Spinal cord (tissue), 10 donors: Measurements from ENCODE around the gene UTRN. TPM values are rescaled to one million over a fixed set of nuclear protein-coding genes. Genes with fewer than 3 reads are reported as not detected.

ENCODE experiments used
- DNase-seq, 6 donors: peaks; one replicate each; pipeline versions ENCODE4 v3.0.0 to v3.0.0-alpha.2; 2013 to 2015; ENCODE audit warnings: low spot score in 6 of 6, low read depth in 4 of 6
- H3K27ac ChIP-seq: one replicate; pipeline ENCODE4 v1.5.1; 2013; ENCODE audit warnings: low read depth, low read length, control low read depth
- H3K27me3 ChIP-seq: one replicate; pipeline ENCODE4 v1.6.1; 2013; ENCODE audit warnings: low read length; ENCODE audit not compliant: control insufficient read depth, insufficient read depth
- H3K36me3 ChIP-seq: one replicate; pipeline ENCODE4 v1.6.1; 2013; ENCODE audit warnings: low read length; ENCODE audit not compliant: control insufficient read depth, insufficient read depth
- H3K4me1 ChIP-seq: one replicate; pipeline ENCODE4 v1.6.1; 2013; ENCODE audit warnings: low read length; ENCODE audit not compliant: control insufficient read depth, insufficient read depth
- H3K4me3 ChIP-seq: one replicate; pipeline ENCODE4 v1.5.1; 2013; ENCODE audit warnings: low read depth, low read length, control low read depth
- H3K9me3 ChIP-seq: one replicate; pipeline ENCODE4 v1.6.1; 2013; ENCODE audit warnings: low read length; ENCODE audit not compliant: control insufficient read depth, insufficient read depth
- WGBS: methylation state at CpG from one replicate; pipeline ENCODE4 v1.1.5; 2013; ENCODE audit warnings: missing lambda C conversion rate; ENCODE audit not compliant: insufficient coverage; 5-methylcytosine and 5-hydroxymethylcytosine counted together
- polyA plus RNA-seq, 2 donors: library from polyadenylated mRNA; unstranded; fragments of 120-200 nt; gene quantifications; one replicate each; pipeline ENCODE4 v1.2.1, GENCODE V29; 2013; ENCODE audit not compliant: insufficient read length in 2 of 2
- total RNA-seq, 2 donors: library from RNA; depleted of rRNA in 1 of 2; stranded (reverse); fragments of 120-200 nt in 1 of 2; fragments of >200 nt in 1 of 2; gene quantifications; one replicate each; pipeline versions ENCODE4 v1.2.3 to v1.2.4, GENCODE V29; 2013 to 2014
- donor health status: healthy.

Gene UTRN
- total and polyA plus RNA-seq, 4 donors, result 28.6 to 143 (median 86.8) TPM

GRCh38 chr6:144305985-144306384 lies 20.9 kb downstream of the UTRN start:
- 100% methylated on average over 1 of the region's 3 CpGs for WGBS
- H3K9me3 ChIP-seq, result no peaks in the 10 kb centered on the region
- H3K4me3 ChIP-seq, result no peak overlapping the region
- H3K4me1 ChIP-seq, result no peaks in the 10 kb centered on the region
- DNase-seq, result no peak
- no peaks in the 10 kb centered on the region for H3K27me3 ChIP-seq
- H3K27ac ChIP-seq, result no peak overlapping the region
- no peaks in the 10 kb centered on the region for H3K36me3 ChIP-seq

GRCh38 chr6:144307880-144308279 lies 22.7 kb downstream of the UTRN start:
- no CpG with 5 or more reads among the region's 3 CpGs for WGBS
- no peak for DNase-seq
- no peaks in the 10 kb centered on the region for H3K9me3 ChIP-seq
- H3K27me3 ChIP-seq, result no peaks in the 10 kb centered on the region
- H3K4me3 ChIP-seq, result no peak overlapping the region
- H3K27ac ChIP-seq, result no peak overlapping the region
- no peaks in the 10 kb centered on the region for H3K4me1 ChIP-seq
- H3K36me3 ChIP-seq, result no peaks in the 10 kb centered on the region

- DNase-seq, result peak in 1 of 6 donors; percentile 34
- Histone ChIP-seq H3K27ac (no peak overlapping the region), H3K4me1 (peaks cover 13% of the 10 kb centered on the region), H3K4me3 (no peak overlapping the region), H3K36me3 (no peaks in the 10 kb centered on the region), H3K27me3 (no peaks in the 10 kb centered on the region), H3K9me3 (no peaks in the 10 kb centered on the region)
- WGBS, result 92% methylated on average over 3 of the region's 5 CpGs
Measured at GRCh38 chr6:144310765-144311164, 25.6 kb downstream of the UTRN start.

- H3K27me3 ChIP-seq, result no peaks in the 10 kb centered on the region
- WGBS, result no CpG with 5 or more reads among the region's 2 CpGs
Measured at GRCh38 chr6:144311361-144311760, 26.2 kb downstream of the UTRN start.

GRCh38 chr6:144314003-144314485 lies 28.9 kb downstream of the UTRN start:
- Histone ChIP-seq H3K4me1 (peaks cover 13% of the 10 kb centered on the region), H3K27ac (peak overlapping the region; percentile 22), H3K4me3 (no peak overlapping the region), H3K36me3 (no peaks in the 10 kb centered on the region), H3K27me3 (no peaks in the 10 kb centered on the region), H3K9me3 (no peaks in the 10 kb centered on the region)
- 50% methylated on average over 1 of the region's 5 CpGs for WGBS
- DNase-seq, result peak in 1 of 6 donors; percentile 52

More at GRCh38 chr6:144311361-144311760, 26.2 kb downstream of the UTRN start:
- H3K27ac ChIP-seq, result no peak overlapping the region
- no peak overlapping the region for H3K4me3 ChIP-seq
- no peaks in the 10 kb centered on the region for H3K36me3 ChIP-seq
- H3K4me1 ChIP-seq, result peaks cover 13% of the 10 kb centered on the region
- H3K9me3 ChIP-seq, result no peaks in the 10 kb centered on the region
- no peak for DNase-seq

- no CpG with 5 or more reads among the region's 1 CpG for WGBS
- DNase-seq, result no peak
- Histone ChIP-seq H3K36me3 (no peaks in the 10 kb centered on the region), H3K27ac (peak overlapping the region; percentile 22), H3K4me1 (peaks cover 13% of the 10 kb centered on the region), H3K4me3 (no peak overlapping the region), H3K27me3 (no peaks in the 10 kb centered on the region), H3K9me3 (no peaks in the 10 kb centered on the region)
Measured at GRCh38 chr6:144314562-144314961, 29.4 kb downstream of the UTRN start.

GRCh38 chr6:144315226-144315980 lies 30.3 kb downstream of the UTRN start:
- Histone ChIP-seq H3K4me1 (peaks cover 13% of the 10 kb centered on the region), H3K27me3 (no peaks in the 10 kb centered on the region), H3K36me3 (no peaks in the 10 kb centered on the region), H3K27ac (no peak overlapping the region), H3K4me3 (no peak overlapping the region), H3K9me3 (no peaks in the 10 kb centered on the region)
- WGBS, result 87% methylated on average over 12 of the region's 16 CpGs
- DNase-seq, result no peak

GRCh38 chr6:144315981-144316861 lies 31.1 kb downstream of the UTRN start:
- H3K36me3 ChIP-seq, result no peaks in the 10 kb centered on the region

GRCh38 chr6:144316862-144317195 lies 31.7 kb downstream of the UTRN start:
- no peak for DNase-seq
- no peaks in the 10 kb centered on the region for H3K36me3 ChIP-seq
- no peak overlapping the region for H3K4me3 ChIP-seq
- no peak overlapping the region for H3K27ac ChIP-seq
- H3K4me1 ChIP-seq, result peaks cover 17% of the 10 kb centered on the region
- no peaks in the 10 kb centered on the region for H3K27me3 ChIP-seq
- H3K9me3 ChIP-seq, result no peaks in the 10 kb centered on the region

More at GRCh38 chr6:144315981-144316861, 31.1 kb downstream of the UTRN start:
- H3K27ac ChIP-seq, result no peak overlapping the region
- H3K9me3 ChIP-seq, result no peaks in the 10 kb centered on the region
- H3K4me1 ChIP-seq, result peaks cover 17% of the 10 kb centered on the region
- H3K27me3 ChIP-seq, result no peaks in the 10 kb centered on the region
- no peak overlapping the region for H3K4me3 ChIP-seq
- no peak for DNase-seq
- WGBS, result 100% methylated on average over 2 of the region's 6 CpGs
